GM12892 (cell line): ENCODE data around the gene TPRX2.

Experiments
- POLR2A ChIP-seq: IDR thresholded peaks from 2 replicates; pipeline ENCODE4 v1.6.1; 2011; ENCODE audit warnings: low read depth, low read length, control low read depth
- POLR2AphosphoS5 ChIP-seq: IDR thresholded peaks from 2 replicates; pipeline ENCODE4 v1.6.1; 2011; ENCODE audit warnings: low read depth, low read length, control low read depth

- TF ChIP-seq POLR2AphosphoS5 (no peak), POLR2A (no peak)
These were observed 10.6 kb upstream of the TPRX2 start for GRCh38 chr19:47848425-47848822.
